ENCODE measurements around the gene AVPR2. TPM values are rescaled to one million over a fixed set of nuclear protein-coding genes. Genes with fewer than 3 reads are reported as not detected.

AVPR2 gene
- total RNA-seq, 1 experiment from 2014 or later = not detected

- Histone ChIP-seq H3K9ac (ENCODE audit: low read length) (peak overlapping the region; percentile 97), H3K4me3 (ENCODE audit: low read length) (peak overlapping the region; percentile 99), H3K9me2 (replicated peaks; ENCODE audit: low read length) (no peaks in the 10 kb centered on the region), H4K20me1 (ENCODE audit: low read length) (no peaks in the 10 kb centered on the region), H3K9me3 (ENCODE audit: low read length) (no peaks in the 10 kb centered on the region), H3K27ac (ENCODE audit: low read length) (no peak overlapping the region), H3K79me2 (ENCODE audit: low read length) (peaks cover 32% of the 10 kb centered on the region), H3K4me1 (ENCODE audit: insufficient read depth, low read length) (peaks cover 13% of the 10 kb centered on the region), H3K4me2 (ENCODE audit: low read length) (peak overlapping the region; percentile 96), H2AFZ (ENCODE audit: low read length) (no peak overlapping the region), H3F3A (ENCODE audit: low read length, unreplicated experiment) (no peaks in the 10 kb centered on the region), H3K27me3 (ENCODE audit: low read length) (no peaks in the 10 kb centered on the region), H3K36me3 (ENCODE audit: low read depth, low read length) (peaks cover 11% of the 10 kb centered on the region)
- no peak for ATAC-seq
- BruUV-seq (replicated peaks) = no TSS peak
- TF ChIP-seq EZH2phosphoT487 (IDR thresholded peaks at IDR 0.05; ENCODE audit: borderline replicate concordance, low read length) (no peak), CTCF (conservative IDR thresholded peaks at IDR 0.05; ENCODE audit: low read depth, low read length) (no peak), EZH2 (IDR thresholded peaks at IDR 0.05; ENCODE audit: low read length, unreplicated experiment) (no peak)
- ChIA-PET POLR2A (ENCODE audit: unreplicated experiment) (no interaction called here), CTCF (interaction anchor here (0.6 kb wide), 1 partner anchor 41 kb away, joined by 5 read pairs; no protein-coding TSS in a partner anchor)
- DNase-seq = peak; percentile 43
- intact Hi-C loops (cut with micrococcal nuclease) = no loop called here
Measured at GRCh38 chrX:153933748-153934147, 29.3 kb downstream of the AVPR2 start.

- Histone ChIP-seq H3F3A (ENCODE audit: low read length, unreplicated experiment) (no peaks in the 10 kb centered on the region), H3K79me2 (ENCODE audit: low read length) (peaks cover 32% of the 10 kb centered on the region), H3K4me3 (ENCODE audit: low read length) (peak overlapping the region; percentile 99), H3K9ac (ENCODE audit: low read length) (peak overlapping the region; percentile 97), H4K20me1 (ENCODE audit: low read length) (no peaks in the 10 kb centered on the region), H3K36me3 (ENCODE audit: low read depth, low read length) (peaks cover 11% of the 10 kb centered on the region), H3K27me3 (ENCODE audit: low read length) (no peaks in the 10 kb centered on the region), H3K27ac (ENCODE audit: low read length) (no peak overlapping the region), H3K9me2 (replicated peaks; ENCODE audit: low read length) (no peaks in the 10 kb centered on the region), H2AFZ (ENCODE audit: low read length) (peak overlapping the region; percentile 48; the same call in 1 of the 2 replicates), H3K4me2 (ENCODE audit: low read length) (peak overlapping the region; percentile 96), H3K4me1 (ENCODE audit: insufficient read depth, low read length) (peaks cover 8% of the 10 kb centered on the region), H3K9me3 (ENCODE audit: low read length) (no peaks in the 10 kb centered on the region)
- TF ChIP-seq EZH2phosphoT487 (IDR thresholded peaks at IDR 0.05; ENCODE audit: borderline replicate concordance, low read length) = no peak
- BruUV-seq (replicated peaks) = TSS peak; percentile 50
- no peak for DNase-seq
- ChIA-PET CTCF (interaction anchor here (0.6 to 1.2 kb wide), 2 partner anchors 11 to 41 kb away, joined by 5 to 6 read pairs; no protein-coding TSS in a partner anchor), POLR2A (ENCODE audit: unreplicated experiment) (no interaction called here)
- intact Hi-C loops (cut with micrococcal nuclease) = no loop called here
- ATAC-seq = peak; percentile 7
Measured at GRCh38 chrX:153934148-153934761, 29.8 kb downstream of the AVPR2 start.

GRCh38 chrX:153934762-153935325 is 30.4 kb downstream of the AVPR2 start, which contains the start of gene NAA10:
TSS of gene NAA10 (minus strand) at chrX:153935037. CDS start at chrX:153934904, 133 bp downstream.
- ChIA-PET POLR2A (ENCODE audit: unreplicated experiment) (no interaction called here), CTCF (interaction anchor here (0.8 to 1.2 kb wide), 2 partner anchors 11 to 12 kb away, joined by 4 to 6 read pairs; no protein-coding TSS in a partner anchor)
- Histone ChIP-seq H3K27me3 (ENCODE audit: low read length) (no peaks in the 10 kb centered on the region), H3K27ac (ENCODE audit: low read length) (no peak within 1 kb of the TSS), H4K20me1 (ENCODE audit: low read length) (no peaks in the 10 kb centered on the region), H3K9me3 (ENCODE audit: low read length) (no peaks in the 10 kb centered on the region), H3K79me2 (ENCODE audit: low read length) (peaks cover 32% of the 10 kb centered on the region), H3K4me2 (ENCODE audit: low read length) (peak within 1 kb of the TSS; percentile 96), H3K4me3 (ENCODE audit: low read length) (peak within 1 kb of the TSS; percentile 99), H3F3A (ENCODE audit: low read length, unreplicated experiment) (no peaks in the 10 kb centered on the region), H3K9ac (ENCODE audit: low read length) (peak within 1 kb of the TSS; percentile 97), H3K9me2 (replicated peaks; ENCODE audit: low read length) (no peaks in the 10 kb centered on the region), H3K36me3 (ENCODE audit: low read depth, low read length) (peaks cover 11% of the 10 kb centered on the region), H2AFZ (ENCODE audit: low read length) (peak within 1 kb of the TSS; percentile 69), H3K4me1 (ENCODE audit: insufficient read depth, low read length) (peaks cover 5% of the 10 kb centered on the region; the same call in 1 of the 2 replicates)
- DNase-seq = peak; percentile 83
- ATAC-seq = peak; percentile 98
- no peak for TF ChIP-seq EZH2phosphoT487 (IDR thresholded peaks at IDR 0.05; ENCODE audit: borderline replicate concordance, low read length)
- TF ChIP-seq EZH2 (IDR thresholded peaks at IDR 0.05; ENCODE audit: low read length, unreplicated experiment) = no peak
- no peak for TF ChIP-seq CTCF (conservative IDR thresholded peaks at IDR 0.05; ENCODE audit: low read depth, low read length)
- BruUV-seq (replicated peaks) = no TSS peak
- intact Hi-C loops (cut with micrococcal nuclease) = no loop called here
